Large intestine (tissue), 12 donors: ENCODE data around the gene ZBTB22. TPM values are rescaled to one million over a fixed set of nuclear protein-coding genes. Genes with fewer than 3 reads are reported as not detected.
"Not testable (repeated sequence)": the region's sequence is repeated elsewhere in the genome, so short reads cannot be mapped to it uniquely, and the experiment has no call there.

ENCODE experiments used
- DNase-seq, 2 donors: peaks; one replicate each; pipeline versions ENCODE4 v3.0.0 to v3.0.0-alpha.2; 2013
- H3K27ac ChIP-seq: one replicate; pipeline ENCODE4 v1.5.1; 2013; ENCODE audit warnings: low read length
- H3K27me3 ChIP-seq: 2 replicates; pipeline ENCODE4 v1.6.1; 2013; ENCODE audit warnings: low read length; ENCODE audit not compliant: control insufficient read depth, insufficient read depth
- H3K36me3 ChIP-seq: 2 replicates; pipeline ENCODE4 v1.6.1; 2013; ENCODE audit warnings: low read length; ENCODE audit not compliant: control insufficient read depth, insufficient read depth
- H3K4me1 ChIP-seq: one replicate; pipeline ENCODE4 v1.6.1; 2013; ENCODE audit warnings: low read length; ENCODE audit not compliant: control insufficient read depth, insufficient read depth
- H3K4me3 ChIP-seq: one replicate; pipeline ENCODE4 v1.5.1; 2013; ENCODE audit warnings: low read length
- H3K9me3 ChIP-seq: one replicate; pipeline ENCODE4 v1.6.1; 2013; ENCODE audit warnings: mild to moderate bottlenecking, low read depth, low read length, moderate library complexity; ENCODE audit not compliant: control insufficient read depth
- WGBS: methylation state at CpG from one replicate; pipeline ENCODE4 v1.1.5; 2013; ENCODE audit warnings: low lambda C conversion rate; ENCODE audit not compliant: insufficient coverage; 5-methylcytosine and 5-hydroxymethylcytosine counted together
- long read RNA-seq, 11 donors: transcript quantifications; one replicate each; lab custom pipeline, GENCODE V29; 2026
- polyA plus RNA-seq: library from polyadenylated mRNA; unstranded; fragments of 120-200 nt; gene quantifications from one replicate; pipeline ENCODE4 v1.2.1, GENCODE V29; 2013

ZBTB22 gene
- polyA plus RNA-seq: 16.7 TPM
- long read RNA-seq, donor 1, partial matches to known transcripts: 0 of 4 reads
- long read RNA-seq, donor 1, other reads (novel, unspliced or antisense): 0 of 4 reads
- long read RNA-seq, donor 2, transcript ZBTB22-208 (2 exons, 2,651 nt): major isoform, 6 of 6 reads
- long read RNA-seq, donor 2, partial matches to known transcripts: 0 of 6 reads
- long read RNA-seq, donor 2, other reads (novel, unspliced or antisense): 0 of 6 reads
- long read RNA-seq, donor 3, transcript ZBTB22-208 (2 exons, 2,651 nt): major isoform, 19 of 19 reads
- long read RNA-seq, donor 3, partial matches to known transcripts: 0 of 19 reads
- long read RNA-seq, donor 3, other reads (novel, unspliced or antisense): 0 of 19 reads
- long read RNA-seq, donor 4, partial matches to known transcripts: 0 of 3 reads
- long read RNA-seq, donor 4, other reads (novel, unspliced or antisense): 0 of 3 reads
- long read RNA-seq, donor 5, transcript ZBTB22-208 (2 exons, 2,651 nt): major isoform, 5 of 6 reads
- long read RNA-seq, donor 5, partial matches to known transcripts: 0 of 6 reads
- long read RNA-seq, donor 5, other reads (novel, unspliced or antisense): 0 of 6 reads
- long read RNA-seq, donor 6, transcript ZBTB22-208 (2 exons, 2,651 nt): major isoform, 8 of 8 reads
- long read RNA-seq, donor 6, partial matches to known transcripts: 0 of 8 reads
- long read RNA-seq, donor 6, other reads (novel, unspliced or antisense): 0 of 8 reads
- long read RNA-seq, donor 7, partial matches to known transcripts: 0 of 4 reads
- long read RNA-seq, donor 7, other reads (novel, unspliced or antisense): 0 of 4 reads
- long read RNA-seq, donor 8, partial matches to known transcripts: 0 of 3 reads
- long read RNA-seq, donor 8, other reads (novel, unspliced or antisense): 0 of 3 reads
- long read RNA-seq, donor 9, partial matches to known transcripts: 0 of 4 reads
- long read RNA-seq, donor 9, other reads (novel, unspliced or antisense): 0 of 4 reads
- long read RNA-seq, donor 10, partial matches to known transcripts: 0 of 3 reads
- long read RNA-seq, donor 10, other reads (novel, unspliced or antisense): 0 of 3 reads
- long read RNA-seq, donor 11, transcript ZBTB22-208 (2 exons, 2,651 nt): major isoform, 6 of 6 reads
- long read RNA-seq, donor 11, partial matches to known transcripts: 0 of 6 reads
- long read RNA-seq, donor 11, other reads (novel, unspliced or antisense): 0 of 6 reads

GRCh38 chr6:33317669-33318425, at the start of gene ZBTB22:
TSS of gene ZBTB22 (minus strand) at chr6:33317744. CDS start at chr6:33316916, 828 bp downstream.
- peak; percentile 99 to 100 for DNase-seq
- 0% methylated on average over 2 of the region's 44 CpGs for WGBS
- H3K36me3 ChIP-seq: peaks cover 39% of the 10 kb centered on the region
- H3K27ac ChIP-seq: peak within 1 kb of the TSS; percentile 93
- peak within 1 kb of the TSS; percentile 47 for H3K4me3 ChIP-seq
- H3K27me3 ChIP-seq: no peaks in the 10 kb centered on the region
- no peaks in the 10 kb centered on the region for H3K9me3 ChIP-seq
- H3K4me1 ChIP-seq: peaks cover 36% of the 10 kb centered on the region

GRCh38 chr6:33367009-33367714, 49.6 kb upstream of the ZBTB22 start:
- H3K36me3 ChIP-seq: no peaks in the 10 kb centered on the region
- H3K4me3 ChIP-seq: no peak overlapping the region
- H3K27ac ChIP-seq: no peak overlapping the region
- no peaks in the 10 kb centered on the region for H3K9me3 ChIP-seq
- no peaks in the 10 kb centered on the region for H3K4me1 ChIP-seq
- 50% methylated on average over 1 of the region's 8 CpGs for WGBS
- no peaks in the 10 kb centered on the region for H3K27me3 ChIP-seq
- no peak for DNase-seq

- not testable (repeated sequence) for H3K9me3 ChIP-seq, H3K4me1 ChIP-seq, H3K36me3 ChIP-seq, H3K27me3 ChIP-seq, H3K4me3 ChIP-seq, DNase-seq, H3K27ac ChIP-seq
- no CpG with 5 or more reads among the region's 10 CpGs for WGBS
Measured at GRCh38 chr6:33365206-33365971, 47.8 kb upstream of the ZBTB22 start.

- not testable (repeated sequence) for H3K4me1 ChIP-seq, H3K36me3 ChIP-seq, H3K9me3 ChIP-seq, H3K27me3 ChIP-seq, H3K4me3 ChIP-seq, H3K27ac ChIP-seq, DNase-seq
- no CpG with 5 or more reads among the region's 8 CpGs for WGBS
Measured at GRCh38 chr6:33364475-33365205, 47.1 kb upstream of the ZBTB22 start.

- not testable (repeated sequence) for H3K27me3 ChIP-seq, H3K36me3 ChIP-seq, DNase-seq, H3K4me3 ChIP-seq, H3K27ac ChIP-seq, H3K9me3 ChIP-seq, H3K4me1 ChIP-seq
- 90% methylated on average over 3 of the region's 12 CpGs for WGBS
Measured at GRCh38 chr6:33363486-33363885, 45.9 kb upstream of the ZBTB22 start.

GRCh38 chr6:33359331-33359730, 41.8 kb upstream of the ZBTB22 start:
- H3K4me3 ChIP-seq: no peak overlapping the region
- no peaks in the 10 kb centered on the region for H3K4me1 ChIP-seq
- H3K27me3 ChIP-seq: peaks cover 3% of the 10 kb centered on the region
- H3K27ac ChIP-seq: no peak overlapping the region
- no peaks in the 10 kb centered on the region for H3K36me3 ChIP-seq
- no peak for DNase-seq
- no peaks in the 10 kb centered on the region for H3K9me3 ChIP-seq

- not testable (repeated sequence) for H3K9me3 ChIP-seq, H3K27ac ChIP-seq, H3K36me3 ChIP-seq, H3K4me1 ChIP-seq, H3K27me3 ChIP-seq, DNase-seq, H3K4me3 ChIP-seq
- 100% methylated on average over 2 of the region's 13 CpGs for WGBS
Measured at GRCh38 chr6:33357160-33357871, 39.8 kb upstream of the ZBTB22 start.

- Histone ChIP-seq H3K27me3 (peaks cover 3% of the 10 kb centered on the region), H3K36me3 (no peaks in the 10 kb centered on the region), H3K27ac (peak overlapping the region; percentile 46), H3K4me1 (no peaks in the 10 kb centered on the region), H3K4me3 (no peak overlapping the region), H3K9me3 (no peaks in the 10 kb centered on the region)
- WGBS: no CpG with 5 or more reads among the region's 3 CpGs
- DNase-seq: no peak
Measured at GRCh38 chr6:33356295-33356694, 38.8 kb upstream of the ZBTB22 start.
